T-helper 1 cell treated with Interleukin-12 subunit alpha and Interleukin-12 subunit beta and Interleukin-4 antibody, amounts not matched to agents 30 ng/mL and 1 ng/mL, for 36 hours (primary cell): ENCODE measurements around the gene CCM2. TPM values are rescaled to one million over a fixed set of nuclear protein-coding genes. Genes with fewer than 3 reads are reported as not detected.
"Not testable (repeated sequence)": the region's sequence is repeated elsewhere in the genome, so short reads cannot be mapped to it uniquely, and the experiment has no call there.

ENCODE experiments used
- intact Hi-C: fragments of 100-400 bp; cut with micrococcal nuclease; formaldehyde crosslinking; loops from one replicate; pipeline ENCODE4 v1.15.1; 2024
- total RNA-seq: library from RNA; stranded (reverse); gene quantifications from 2 replicates; pipeline ENCODE4 v1.2.3, GENCODE V29; 2022

CCM2 gene
- total RNA-seq, 1 donor from 2014 or later: 118 TPM

GRCh38 chr7:45027774-45028114 lies 27.7 kb downstream of the CCM2 start:
- intact Hi-C loops: loop anchor here (1.0 to 10.0 kb wide), 9 partner anchors 9 to 904 kb away; partner anchors contain the start of genes H2AZ2, MYO1G, NUDCD3 and POLD2

GRCh38 chr7:45028138-45028919 lies 28.3 kb downstream of the CCM2 start:
- intact Hi-C loops: loop anchor here (2.0 to 10.0 kb wide), 2 partner anchors 180 to 534 kb away; partner anchors contain the start of genes H2AZ2 and NUDCD3

- intact Hi-C loops: loop anchor here (2.0 to 10.0 kb wide), 2 partner anchors 180 to 534 kb away; partner anchors contain the start of genes H2AZ2 and NUDCD3
Observed at GRCh38 chr7:45028920-45029344, 28.9 kb downstream of the CCM2 start.

GRCh38 chr7:45031829-45032228 lies 31.8 kb downstream of the CCM2 start:
- intact Hi-C loops: no loop called here

GRCh38 chr7:45032421-45032820 lies 32.4 kb downstream of the CCM2 start:
- intact Hi-C loops: no loop called here

- intact Hi-C loops: no loop called here
Observed at GRCh38 chr7:45033261-45033930, 33.4 kb downstream of the CCM2 start.

GRCh38 chr7:45033931-45034290 lies 33.9 kb downstream of the CCM2 start:
- intact Hi-C loops: no loop called here

GRCh38 chr7:45034710-45035109 lies 34.7 kb downstream of the CCM2 start:
- intact Hi-C loops: not testable (repeated sequence)

- intact Hi-C loops: no loop called here
Observed at GRCh38 chr7:45035371-45035770, 35.4 kb downstream of the CCM2 start.

- intact Hi-C loops: loop anchor here (1.0 to 2.0 kb wide), 4 partner anchors 9 to 57 kb away; partner anchors contain the start of genes CCM2 and MYO1G
Observed at GRCh38 chr7:45035893-45036292, 35.9 kb downstream of the CCM2 start.

GRCh38 chr7:45036317-45036716 lies 36.3 kb downstream of the CCM2 start:
- intact Hi-C loops: loop anchor here (1.0 to 2.0 kb wide), 4 partner anchors 9 to 57 kb away; partner anchors contain the start of genes CCM2 and MYO1G

GRCh38 chr7:45036796-45037195 lies 36.8 kb downstream of the CCM2 start:
- intact Hi-C loops: loop anchor here (1.0 to 2.0 kb wide), 4 partner anchors 9 to 57 kb away; partner anchors contain the start of genes CCM2 and MYO1G

GRCh38 chr7:45037876-45038275 lies 37.9 kb downstream of the CCM2 start:
- intact Hi-C loops: loop anchor here (2.0 kb wide), 2 partner anchors 15 to 37 kb away; partner anchors contain the start of gene CCM2

- intact Hi-C loops: no loop called here
Observed at GRCh38 chr7:45039106-45039505, 39.1 kb downstream of the CCM2 start.

GRCh38 chr7:45044338-45044737 lies 44.3 kb downstream of the CCM2 start:
- intact Hi-C loops: no loop called here

- intact Hi-C loops: no loop called here
Observed at GRCh38 chr7:45048748-45049147, 48.7 kb downstream of the CCM2 start.

- intact Hi-C loops: no loop called here
Observed at GRCh38 chr7:45050198-45050597, 50.2 kb downstream of the CCM2 start.

- intact Hi-C loops: no loop called here
Observed at GRCh38 chr7:45052011-45052410, 52.0 kb downstream of the CCM2 start.

GRCh38 chr7:45053401-45053800 lies 53.4 kb downstream of the CCM2 start:
- intact Hi-C loops: no loop called here

GRCh38 chr7:45053941-45054340 lies 53.9 kb downstream of the CCM2 start:
- intact Hi-C loops: no loop called here

GRCh38 chr7:45054442-45054841 lies 54.4 kb downstream of the CCM2 start:
- intact Hi-C loops: no loop called here

- intact Hi-C loops: no loop called here
Observed at GRCh38 chr7:45055016-45055415, 55.0 kb downstream of the CCM2 start.
